H1 (cell line): ENCODE data around the gene GUCA2B.

ENCODE experiments used
- BRCA1 ChIP-seq: IDR thresholded peaks from 2 replicates; pipeline ENCODE4 v1.6.1; 2012; ENCODE audit warnings: low read depth, low read length, improper control_type of control experiment
- CEBPB ChIP-seq: IDR thresholded peaks from 2 replicates; pipeline ENCODE4 v1.6.1; 2012; ENCODE audit warnings: low read depth, low read length
- CREB1 ChIP-seq: IDR thresholded peaks from 2 replicates; pipeline ENCODE4 v1.6.1; 2012; ENCODE audit warnings: inconsistent platforms
- EP300 ChIP-seq, 2 experiments: IDR thresholded peaks; 1 replicate in 1 of 2; 2 replicates in 1 of 2; pipeline ENCODE4 v1.6.1; 2011 to 2012; ENCODE audit warnings: low read depth in 2 of 2, low read length in 2 of 2, mild to moderate bottlenecking in 2 of 2, borderline replicate concordance in 1 of 2, inconsistent platforms in 1 of 2, moderate library complexity in 1 of 2
- MAFK ChIP-seq: IDR thresholded peaks from 2 replicates; pipeline ENCODE4 v1.6.1; 2012; ENCODE audit warnings: low read depth, mild to moderate bottlenecking, improper control_type of control experiment, low read length
- POLR2A ChIP-seq, 2 experiments: IDR thresholded peaks; 1 replicate in 1 of 2; 2 replicates in 1 of 2; pipeline ENCODE4 v1.6.1; 2011; ENCODE audit warnings: low read depth in 2 of 2, low read length in 2 of 2, mild to moderate bottlenecking in 2 of 2; ENCODE audit errors: control extremely low read depth in 1 of 2
- POLR2AphosphoS5 ChIP-seq: IDR thresholded peaks from 2 replicates; pipeline ENCODE4 v1.6.1; 2011; ENCODE audit warnings: low read depth, low read length
- RAD21 ChIP-seq, 2 experiments: IDR thresholded peaks in 1 of 2; conservative IDR thresholded peaks in 1 of 2; 2 replicates each; pipeline ENCODE4 v1.6.1; 2011; ENCODE audit warnings: low read depth in 2 of 2, low read length in 2 of 2, improper control_type of control experiment in 1 of 2, inconsistent platforms in 1 of 2, mild to moderate bottlenecking in 1 of 2, moderate library complexity in 1 of 2
- SIX5 ChIP-seq: IDR thresholded peaks from 2 replicates; pipeline ENCODE4 v1.6.1; 2011; ENCODE audit warnings: mild to moderate bottlenecking, low read depth, low read length
- TAF1 ChIP-seq: IDR thresholded peaks from 2 replicates; pipeline ENCODE4 v1.6.1; 2011; ENCODE audit warnings: mild to moderate bottlenecking, low read depth, low read length
- ZNF274 ChIP-seq: IDR thresholded peaks from 2 replicates; pipeline ENCODE4 v1.7.0; 2012; ENCODE audit warnings: low read length, borderline replicate concordance; ENCODE audit errors: extremely low read depth
- TF ChIP-seq, protein P1 (sequence below), 3 experiments: IDR thresholded peaks; 1 replicate in 2 of 3; 2 replicates in 1 of 3; pipeline versions ENCODE4 v1.5.1 to v1.6.1; 2011; ENCODE audit warnings: low read length in 3 of 3, mild to moderate bottlenecking in 3 of 3, inconsistent platforms in 2 of 3, low read depth in 1 of 3, moderate library complexity in 1 of 3; ENCODE audit not compliant: insufficient read depth in 1 of 3; ENCODE audit errors: control extremely low read depth in 1 of 3
- TF ChIP-seq, protein P2 (sequence below): IDR thresholded peaks from 2 replicates; pipeline ENCODE4 v1.6.1; 2012; ENCODE audit warnings: inconsistent platforms

DNA sequence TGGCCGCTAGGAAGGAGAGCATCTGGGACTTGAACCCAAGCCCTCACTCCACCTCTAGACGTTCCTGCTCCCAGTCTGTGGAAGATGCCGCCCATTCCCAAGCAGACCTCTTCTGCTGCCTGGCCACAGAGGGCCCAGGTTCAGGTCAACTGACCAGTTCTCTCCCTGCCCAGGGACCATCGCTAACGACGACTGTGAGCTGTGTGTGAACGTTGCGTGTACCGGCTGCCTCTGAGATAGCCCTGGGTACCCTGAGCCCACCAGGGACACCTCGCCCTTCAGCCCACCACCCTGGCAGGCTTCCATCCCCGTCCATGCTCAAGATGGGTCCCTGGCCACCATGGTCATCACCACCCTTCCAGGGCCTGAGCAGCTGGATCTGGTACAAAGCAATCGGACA, 2.2 kb downstream of the GUCA2B start:
- TF ChIP-seq ZNF274 (no peak), MAFK (no peak), RAD21 (IDR thresholded peaks at IDR 0.05 in 1 of 2, conservative IDR thresholded peaks at IDR 0.05 in 1 of 2; ENCODE audit: low read depth in 2 of 2, low read length in 2 of 2) (no peak), POLR2AphosphoS5 (no peak), EP300 (IDR thresholded peaks at IDR 0.05; ENCODE audit: borderline replicate concordance in 1 of 2, low read depth in 2 of 2, low read length in 2 of 2) (no peak), BRCA1 (no peak), POLR2A (IDR thresholded peaks at IDR 0.05; ENCODE audit: control extremely low read depth in 1 of 2, low read depth in 2 of 2, low read length in 2 of 2) (no peak), CEBPB (no peak), CREB1 (no peak), SIX5 (no peak), TAF1 (no peak)
- TF ChIP-seq, protein P1, sequence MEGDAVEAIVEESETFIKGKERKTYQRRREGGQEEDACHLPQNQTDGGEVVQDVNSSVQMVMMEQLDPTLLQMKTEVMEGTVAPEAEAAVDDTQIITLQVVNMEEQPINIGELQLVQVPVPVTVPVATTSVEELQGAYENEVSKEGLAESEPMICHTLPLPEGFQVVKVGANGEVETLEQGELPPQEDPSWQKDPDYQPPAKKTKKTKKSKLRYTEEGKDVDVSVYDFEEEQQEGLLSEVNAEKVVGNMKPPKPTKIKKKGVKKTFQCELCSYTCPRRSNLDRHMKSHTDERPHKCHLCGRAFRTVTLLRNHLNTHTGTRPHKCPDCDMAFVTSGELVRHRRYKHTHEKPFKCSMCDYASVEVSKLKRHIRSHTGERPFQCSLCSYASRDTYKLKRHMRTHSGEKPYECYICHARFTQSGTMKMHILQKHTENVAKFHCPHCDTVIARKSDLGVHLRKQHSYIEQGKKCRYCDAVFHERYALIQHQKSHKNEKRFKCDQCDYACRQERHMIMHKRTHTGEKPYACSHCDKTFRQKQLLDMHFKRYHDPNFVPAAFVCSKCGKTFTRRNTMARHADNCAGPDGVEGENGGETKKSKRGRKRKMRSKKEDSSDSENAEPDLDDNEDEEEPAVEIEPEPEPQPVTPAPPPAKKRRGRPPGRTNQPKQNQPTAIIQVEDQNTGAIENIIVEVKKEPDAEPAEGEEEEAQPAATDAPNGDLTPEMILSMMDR (IDR thresholded peaks at IDR 0.05; ENCODE audit: control extremely low read depth in 1 of 3, insufficient read depth in 1 of 3, low read depth in 1 of 3, low read length in 3 of 3): no peak
- TF ChIP-seq, protein P2, sequence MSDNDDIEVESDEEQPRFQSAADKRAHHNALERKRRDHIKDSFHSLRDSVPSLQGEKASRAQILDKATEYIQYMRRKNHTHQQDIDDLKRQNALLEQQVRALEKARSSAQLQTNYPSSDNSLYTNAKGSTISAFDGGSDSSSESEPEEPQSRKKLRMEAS: no peak
